SIG-M5 treated with dmso at 0.1 percent for 504 hours (cell line): ENCODE data around the gene WNT3.
"Not testable (repeated sequence)": the region's sequence is repeated elsewhere in the genome, so short reads cannot be mapped to it uniquely, and the experiment has no call there.

ENCODE experiments used
- DNase-seq: peaks from one replicate; lab custom pipeline; 2025; ENCODE audit not compliant: unreplicated experiment; lab: John Stamatoyannopoulos, UW

The WNT3 gene

GRCh38 chr17:46814446-46814845 lies 4.0 kb downstream of the WNT3 start:
- no peak for DNase-seq

DNA sequence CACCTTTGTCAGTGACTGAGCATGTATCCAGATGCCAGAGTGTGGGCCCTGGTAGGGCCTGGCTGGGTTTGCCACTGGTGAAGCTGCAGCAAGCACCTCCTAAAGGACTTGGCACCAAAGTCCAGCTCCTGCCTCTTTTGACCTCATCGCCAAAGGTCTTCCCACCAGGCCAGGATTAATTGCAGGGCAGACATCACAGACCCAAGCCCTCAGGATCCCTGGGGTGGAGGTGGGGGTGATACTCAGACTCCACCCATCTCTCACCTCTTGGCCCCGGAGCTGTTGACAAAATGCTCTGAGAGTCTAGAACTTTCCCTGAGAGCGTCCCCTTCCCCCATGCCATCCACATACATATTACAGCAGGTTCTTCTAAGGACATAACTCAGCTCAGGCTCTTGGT lies 4.6 kb downstream of the WNT3 start:
- no peak for DNase-seq

DNA sequence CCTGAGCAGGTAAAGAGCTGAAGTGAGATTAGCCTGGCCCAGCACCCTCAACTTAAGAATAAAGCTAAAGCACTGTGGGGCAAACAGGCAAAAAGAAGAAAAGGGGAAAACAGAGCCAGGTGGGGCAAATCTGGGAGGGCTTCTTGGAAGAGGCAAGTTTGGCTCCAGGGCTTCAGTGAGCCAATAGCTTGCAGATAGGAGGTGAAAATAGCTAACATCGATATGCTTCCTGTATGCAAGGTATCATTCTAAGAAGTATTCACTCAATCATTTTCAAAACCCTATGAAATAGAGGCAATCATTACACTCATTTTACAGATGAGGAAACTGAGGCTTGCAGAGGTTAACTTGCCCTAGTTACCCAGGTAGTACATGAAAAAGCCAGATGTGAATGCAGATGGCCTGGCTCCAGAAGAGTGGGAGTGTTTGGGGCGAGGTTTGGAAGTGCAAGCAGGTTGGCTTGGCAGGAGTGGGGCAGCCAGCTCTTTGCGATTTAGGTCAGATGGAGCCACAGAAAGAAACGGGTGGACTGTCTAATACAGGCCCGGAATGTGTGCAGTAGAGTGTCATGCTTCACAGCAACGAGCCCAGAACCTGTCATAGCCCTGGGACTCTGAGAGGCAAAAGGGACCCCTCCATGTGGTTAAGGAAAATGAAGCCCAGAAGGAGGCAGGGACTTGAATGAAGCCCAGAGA lies 5.7 kb downstream of the WNT3 start:
- DNase-seq, result no peak

DNA sequence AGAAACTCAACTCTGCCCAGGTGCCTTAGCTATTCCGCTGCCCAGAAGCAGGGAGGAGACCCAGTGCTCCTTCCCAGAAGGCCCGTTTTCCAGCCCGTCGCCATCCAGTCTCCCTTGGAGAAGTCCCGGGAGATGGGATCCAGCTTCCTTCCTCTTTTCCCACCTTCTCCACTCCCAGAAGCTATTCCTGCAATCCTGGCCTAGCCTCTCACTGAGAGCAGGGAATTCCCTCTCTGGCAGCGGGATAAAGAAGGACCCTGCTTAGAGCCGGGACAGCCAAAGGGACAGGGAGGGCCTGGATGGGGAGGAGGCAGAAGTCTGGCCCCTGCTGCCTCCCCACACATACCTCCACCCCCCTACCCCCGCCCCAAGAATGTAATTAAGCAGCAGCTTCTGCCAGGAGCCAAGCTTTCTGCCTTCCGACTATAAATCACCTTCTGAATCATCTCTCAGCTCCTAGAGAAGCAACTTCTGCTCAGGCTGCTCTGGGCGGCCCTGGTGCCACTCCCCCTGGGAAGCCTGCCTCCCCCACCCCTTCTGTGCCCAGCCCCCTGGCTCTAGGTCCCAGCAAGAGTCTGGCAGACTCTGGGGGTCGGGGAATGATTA lies 6.4 kb downstream of the WNT3 start:
- no peak for DNase-seq

DNA sequence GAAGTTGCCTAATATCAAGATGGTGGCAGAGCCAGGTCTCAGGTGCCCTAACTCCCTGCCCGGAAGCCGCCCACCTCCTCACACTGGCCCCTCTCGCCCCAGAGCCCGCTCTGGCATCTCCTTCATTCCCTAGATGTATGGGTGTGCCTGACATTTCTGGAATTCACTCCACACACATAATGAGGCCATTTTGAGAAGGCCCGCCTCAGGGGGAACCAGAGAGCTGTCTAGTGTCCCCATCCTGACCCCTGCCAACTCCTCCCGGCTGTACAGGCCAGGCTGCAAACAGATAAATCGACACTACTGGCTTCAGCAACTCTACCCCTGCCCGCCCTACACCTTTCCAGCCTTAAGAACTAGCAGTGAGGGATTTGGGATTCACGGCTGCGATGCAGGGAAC lies 7.7 kb downstream of the WNT3 start:
- DNase-seq, result no peak

DNA sequence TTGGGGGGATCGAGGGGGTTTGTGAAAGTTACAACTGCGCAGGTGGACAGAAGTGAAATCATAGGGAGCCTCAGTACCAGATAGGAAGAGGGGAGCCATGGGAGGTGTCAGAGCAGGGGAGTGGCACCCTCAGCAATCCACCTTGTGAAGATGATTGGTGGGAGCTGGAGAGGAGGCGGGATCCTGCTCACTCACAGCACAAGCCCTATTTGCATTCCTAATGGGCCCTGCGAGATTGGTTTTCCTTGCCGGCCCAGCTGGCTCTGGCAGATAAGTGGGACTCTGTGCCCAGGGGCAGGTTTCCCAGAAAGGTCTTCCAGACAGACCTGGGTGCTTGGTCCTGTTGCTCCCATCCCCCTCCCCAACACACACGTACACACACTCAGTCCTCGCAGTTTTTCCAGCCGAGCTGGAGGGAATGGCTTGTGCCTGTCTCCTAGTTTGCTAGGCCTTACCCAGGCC lies 9.4 kb downstream of the WNT3 start:
- DNase-seq, result no peak

GRCh38 chr17:46805771-46806170 lies 12.7 kb downstream of the WNT3 start:
- DNase-seq, result no peak

DNA sequence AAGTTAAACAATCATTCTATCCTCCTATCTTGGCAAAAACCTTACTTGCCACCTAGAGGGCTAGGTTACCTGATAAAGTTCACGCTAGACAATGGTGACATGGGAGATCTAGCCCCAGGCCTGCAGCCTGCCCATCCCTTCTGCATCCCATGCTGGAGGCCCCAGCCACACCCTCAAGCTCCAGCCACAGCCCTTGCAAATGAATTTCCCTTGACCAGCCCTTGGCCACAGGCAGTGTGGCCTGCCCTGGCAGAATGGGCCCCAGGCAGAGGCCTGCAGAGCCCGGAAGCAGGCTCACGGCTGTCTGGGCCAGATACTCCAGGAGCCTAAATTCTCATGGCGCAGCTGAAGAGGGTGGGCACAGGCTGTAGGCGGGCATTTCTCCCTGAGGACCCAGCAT lies 14.9 kb downstream of the WNT3 start:
- no peak for DNase-seq

DNA sequence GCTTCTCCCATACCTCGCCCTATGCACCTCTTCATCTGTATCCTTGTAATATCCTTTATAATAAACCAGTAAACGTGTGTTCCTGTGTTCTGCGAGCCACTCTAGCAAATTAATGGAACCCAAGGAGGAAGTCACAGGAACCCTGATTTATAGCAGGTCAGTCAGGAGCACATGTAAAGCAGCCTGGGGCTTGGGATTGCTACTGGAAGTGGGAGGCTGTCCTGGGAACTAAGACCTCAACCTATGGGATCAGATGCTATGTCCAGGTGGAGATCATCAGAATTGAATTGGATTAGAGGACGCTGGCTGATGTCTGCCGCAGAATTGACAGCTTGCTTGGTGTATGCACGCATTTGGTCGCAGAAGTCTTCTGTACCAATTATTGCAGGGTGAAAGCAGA lies 15.7 kb downstream of the WNT3 start:
- no peak for DNase-seq

DNA sequence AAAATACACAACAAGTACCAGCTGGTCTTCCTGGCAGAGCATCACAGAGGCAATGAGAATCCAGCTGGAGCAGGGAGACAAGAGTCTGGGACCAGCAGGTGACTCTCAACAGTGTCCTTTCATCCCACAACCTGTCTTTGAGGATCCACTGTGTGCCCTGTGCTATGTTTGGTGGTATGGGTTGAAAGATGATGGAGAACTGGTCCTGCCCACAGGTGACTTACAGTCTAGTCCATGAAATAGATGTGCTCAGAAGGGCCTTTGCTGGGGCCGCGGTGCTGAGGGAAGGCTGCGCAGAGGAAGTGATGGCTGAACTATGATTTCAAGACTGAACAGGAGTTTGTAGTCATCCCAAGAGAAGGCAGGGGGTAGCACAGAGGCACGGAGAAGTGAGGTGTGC lies 17.9 kb downstream of the WNT3 start:
- no peak for DNase-seq

DNA sequence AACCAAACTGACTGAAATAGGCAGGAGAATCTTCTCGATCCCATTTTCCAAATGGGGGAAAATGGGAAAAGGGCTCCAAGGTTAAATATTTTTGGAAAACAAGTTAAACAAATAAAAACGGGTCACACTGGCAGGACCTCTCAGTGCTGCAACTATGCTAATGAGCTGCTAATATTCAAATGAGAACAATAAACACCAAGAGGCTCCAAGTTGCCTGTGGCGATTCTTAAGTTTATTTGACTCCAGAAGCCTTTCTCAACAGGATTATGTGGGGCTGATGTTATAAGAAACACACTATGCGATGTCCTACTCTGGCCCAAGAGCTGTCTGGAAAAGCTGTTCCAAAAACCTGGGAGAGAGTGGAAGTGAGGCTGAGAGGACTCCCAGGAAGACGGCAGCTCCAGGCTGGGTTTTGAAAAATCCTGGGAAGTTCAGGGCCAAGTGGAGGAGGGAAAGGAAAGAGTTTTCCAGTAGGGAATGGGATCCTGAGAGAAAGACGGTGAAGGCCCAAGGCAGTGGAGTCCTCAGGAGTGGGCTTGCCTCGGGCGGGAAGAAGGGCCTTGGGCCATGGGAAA lies 21.4 kb downstream of the WNT3 start:
- no peak for DNase-seq

DNA sequence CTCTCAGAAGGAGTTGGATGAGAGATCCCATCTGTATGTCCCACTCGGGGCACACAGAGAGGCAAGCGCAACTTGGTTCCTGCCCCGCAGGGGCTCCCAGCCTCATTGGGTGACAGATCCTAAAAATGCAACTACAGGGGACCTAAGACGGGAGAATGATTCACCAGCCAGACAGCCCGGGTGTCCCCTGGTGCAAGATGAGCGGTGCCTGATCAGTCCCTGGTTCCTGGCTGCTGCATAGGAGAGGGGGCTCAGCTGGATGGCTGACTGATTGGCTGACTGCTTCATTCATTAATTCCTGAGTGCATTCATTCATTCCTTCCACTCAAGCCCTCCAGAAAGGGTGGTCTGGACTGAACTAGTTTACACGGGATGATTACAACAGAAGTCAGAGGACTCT lies 22.0 kb downstream of the WNT3 start:
- peak; percentile 68 for DNase-seq

- DNase-seq, result no peak
Measured at GRCh38 chr17:46796084-46796483, 22.4 kb downstream of the WNT3 start.

- DNase-seq, result peak; percentile 89
Measured at GRCh38 chr17:46795379-46795952, 23.0 kb downstream of the WNT3 start.

DNA sequence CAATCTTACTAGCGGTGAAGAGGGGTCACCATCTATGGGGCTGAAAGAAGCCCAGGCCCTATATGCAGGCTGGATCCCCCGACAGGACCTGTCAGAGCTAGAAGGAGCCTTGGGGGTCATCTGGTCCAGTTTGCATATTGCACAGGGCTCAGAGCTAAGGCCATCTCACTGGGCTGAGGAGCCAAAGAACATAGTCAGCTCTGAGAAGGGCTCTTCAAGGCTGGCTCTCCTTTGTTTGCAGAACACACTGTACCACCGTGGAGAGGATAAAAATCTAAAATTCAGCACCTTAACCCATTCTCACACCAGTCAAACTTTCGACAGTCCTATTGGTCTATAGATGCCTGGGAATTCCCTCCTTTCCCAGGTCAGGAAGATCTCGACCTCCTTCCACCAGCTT lies 24.2 kb downstream of the WNT3 start:
- no peak for DNase-seq

- no peak for DNase-seq
Measured at GRCh38 chr17:46793541-46793940, 25.0 kb downstream of the WNT3 start.

DNA sequence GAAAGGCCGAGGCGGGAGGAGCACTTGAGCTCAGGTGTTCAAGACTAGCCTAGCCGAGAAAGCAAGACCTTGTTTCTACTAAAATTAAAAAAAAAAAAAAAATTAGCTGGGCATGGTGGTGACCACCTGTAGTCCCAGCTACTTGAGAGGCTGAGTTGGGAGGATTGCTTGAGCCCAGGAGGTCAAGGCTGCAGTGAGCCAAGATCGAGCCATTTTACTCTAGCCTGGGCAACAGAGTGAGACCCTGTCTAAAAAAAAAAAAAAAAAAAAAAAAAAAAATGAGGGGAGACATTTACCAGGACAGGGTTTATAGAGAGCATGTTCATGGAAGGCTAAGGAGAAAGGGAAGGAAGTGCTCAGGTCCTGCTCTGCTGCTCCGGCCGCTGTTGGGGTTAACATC lies 25.5 kb downstream of the WNT3 start:
- DNase-seq, result not testable (repeated sequence)

DNA sequence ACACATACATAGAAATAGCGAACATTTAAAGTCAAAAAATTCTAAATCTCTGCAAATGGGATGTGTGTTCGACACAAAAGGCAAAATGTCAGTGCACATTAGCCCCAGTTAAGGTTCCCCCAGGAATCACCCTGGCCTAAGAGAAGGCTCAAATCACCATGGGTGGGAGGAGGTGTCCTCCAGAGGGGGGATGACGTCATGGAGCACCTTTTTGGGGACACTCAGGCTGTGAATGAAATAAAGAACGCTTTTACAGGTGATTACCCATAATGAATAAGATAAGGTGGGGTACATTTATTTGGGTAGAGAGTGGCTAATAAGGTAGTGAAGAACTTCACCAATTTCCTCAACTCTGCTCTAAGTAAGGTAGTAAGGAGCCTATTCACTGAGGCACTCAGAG lies 26.4 kb downstream of the WNT3 start:
- no peak for DNase-seq

- DNase-seq, result no peak
Measured at GRCh38 chr17:46791531-46791930, 27.0 kb downstream of the WNT3 start.

DNA sequence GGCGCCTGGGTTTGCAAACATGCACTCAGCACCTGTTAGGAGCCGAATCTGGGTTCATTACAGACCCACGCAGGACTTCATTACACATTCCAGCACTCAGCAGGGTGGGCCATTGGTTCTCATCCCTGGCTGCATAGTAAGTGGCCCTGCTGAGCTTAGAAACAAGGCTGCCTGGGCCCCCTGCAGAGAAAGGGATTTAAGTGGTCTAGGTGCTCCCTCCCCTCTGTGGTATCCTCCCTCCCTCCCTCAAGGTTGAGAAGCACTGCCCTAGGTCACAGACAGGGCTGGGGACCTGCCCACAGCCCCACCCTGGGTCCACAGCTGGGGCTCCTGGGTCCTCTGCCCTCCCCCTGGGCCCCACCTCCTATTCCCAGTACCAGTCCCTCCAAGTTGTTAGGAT lies 28.3 kb downstream of the WNT3 start:
- DNase-seq, result no peak

DNA sequence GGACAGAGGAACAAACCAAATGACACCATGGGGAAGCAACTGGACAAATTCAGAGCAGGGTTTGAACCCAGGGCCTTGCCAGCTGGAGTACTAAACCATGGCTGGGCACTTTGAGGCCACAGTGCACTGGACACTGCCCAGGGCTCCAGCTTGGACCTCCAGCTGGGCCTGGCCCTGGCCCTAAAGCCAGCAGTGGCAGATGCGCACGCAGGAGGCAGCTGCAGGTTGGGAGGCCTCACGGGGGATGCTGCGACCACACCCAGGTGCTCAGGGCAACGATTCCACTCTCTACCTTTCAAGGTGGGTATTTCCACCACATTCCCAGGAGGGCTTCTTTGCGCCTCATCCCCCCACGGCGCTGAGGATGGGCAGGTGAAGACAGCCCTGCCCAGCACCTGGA lies 28.9 kb downstream of the WNT3 start:
- no peak for DNase-seq

DNA sequence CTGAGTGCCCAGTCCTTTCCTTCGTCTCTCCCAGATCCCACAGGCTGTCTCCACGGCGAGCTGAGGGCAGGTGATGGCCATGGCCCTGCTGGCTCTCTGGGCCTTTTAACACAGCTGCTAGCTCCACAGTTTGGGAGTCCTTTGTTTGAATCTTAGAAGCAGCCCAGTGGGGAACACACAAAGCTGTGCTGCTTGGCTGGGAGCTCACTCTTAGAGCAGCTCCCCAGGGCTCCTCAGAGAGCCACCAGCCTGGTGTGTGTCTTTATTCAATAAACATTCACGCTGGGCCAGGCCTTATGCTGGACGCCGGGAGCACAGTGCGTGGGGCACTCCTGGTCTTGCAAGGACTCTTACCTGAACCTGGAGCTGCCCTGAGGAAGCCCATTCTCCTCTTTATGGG lies 29.7 kb downstream of the WNT3 start:
- DNase-seq, result no peak
